Epithelial cell of esophagus (primary cell): ENCODE data around the gene PARD3.
"Not testable (repeated sequence)": the region's sequence is repeated elsewhere in the genome, so short reads cannot be mapped to it uniquely, and the experiment has no call there.

Experiments
- DNase-seq: peaks from one replicate; pipeline ENCODE4 v3.0.0; 2010; ENCODE audit warnings: low read depth
- H3K4me3 ChIP-seq: 2 replicates; pipeline ENCODE4 v1.5.1; 2011; ENCODE audit warnings: mild to moderate bottlenecking, low read length, control low read depth
- CTCF ChIP-seq: IDR thresholded peaks from 2 replicates; pipeline ENCODE4 v1.5.1; 2011; ENCODE audit warnings: low read depth, mild to moderate bottlenecking, low read length, control low read depth, inconsistent platforms; ENCODE audit not compliant: insufficient read depth; ENCODE audit errors: missing control alignments

The PARD3 gene

GRCh38 chr10:34074051-34074450 is 741.0 kb downstream of the PARD3 start:
- DNase-seq: no peak
- no peak for TF ChIP-seq CTCF
- no peak overlapping the region for H3K4me3 ChIP-seq

GRCh38 chr10:34067741-34068140 is 747.4 kb downstream of the PARD3 start:
- not testable (repeated sequence) for H3K4me3 ChIP-seq, DNase-seq

- DNase-seq: no peak
- no peak overlapping the region for H3K4me3 ChIP-seq
- no peak for TF ChIP-seq CTCF
These were observed 751.5 kb downstream of the PARD3 start for GRCh38 chr10:34063592-34063991.

- TF ChIP-seq CTCF: no peak
- H3K4me3 ChIP-seq: no peak overlapping the region
- no peak for DNase-seq
These were observed 753.3 kb downstream of the PARD3 start for GRCh38 chr10:34061841-34062240.
